ENCODE results near the gene THBS3. TPM values are rescaled to one million over a fixed set of nuclear protein-coding genes. Genes with fewer than 3 reads are reported as not detected.
A peak's percentile ranks its signal among the peaks of the same experiment; 100 is the strongest.

THBS3 gene
- total and polyA plus RNA-seq, 9 of the 15 experiments (the other 6 are each of a cell fraction or from before 2014, with no cell fraction given), result 0.59 to 8.3 (median 3.2) TPM

DNA sequence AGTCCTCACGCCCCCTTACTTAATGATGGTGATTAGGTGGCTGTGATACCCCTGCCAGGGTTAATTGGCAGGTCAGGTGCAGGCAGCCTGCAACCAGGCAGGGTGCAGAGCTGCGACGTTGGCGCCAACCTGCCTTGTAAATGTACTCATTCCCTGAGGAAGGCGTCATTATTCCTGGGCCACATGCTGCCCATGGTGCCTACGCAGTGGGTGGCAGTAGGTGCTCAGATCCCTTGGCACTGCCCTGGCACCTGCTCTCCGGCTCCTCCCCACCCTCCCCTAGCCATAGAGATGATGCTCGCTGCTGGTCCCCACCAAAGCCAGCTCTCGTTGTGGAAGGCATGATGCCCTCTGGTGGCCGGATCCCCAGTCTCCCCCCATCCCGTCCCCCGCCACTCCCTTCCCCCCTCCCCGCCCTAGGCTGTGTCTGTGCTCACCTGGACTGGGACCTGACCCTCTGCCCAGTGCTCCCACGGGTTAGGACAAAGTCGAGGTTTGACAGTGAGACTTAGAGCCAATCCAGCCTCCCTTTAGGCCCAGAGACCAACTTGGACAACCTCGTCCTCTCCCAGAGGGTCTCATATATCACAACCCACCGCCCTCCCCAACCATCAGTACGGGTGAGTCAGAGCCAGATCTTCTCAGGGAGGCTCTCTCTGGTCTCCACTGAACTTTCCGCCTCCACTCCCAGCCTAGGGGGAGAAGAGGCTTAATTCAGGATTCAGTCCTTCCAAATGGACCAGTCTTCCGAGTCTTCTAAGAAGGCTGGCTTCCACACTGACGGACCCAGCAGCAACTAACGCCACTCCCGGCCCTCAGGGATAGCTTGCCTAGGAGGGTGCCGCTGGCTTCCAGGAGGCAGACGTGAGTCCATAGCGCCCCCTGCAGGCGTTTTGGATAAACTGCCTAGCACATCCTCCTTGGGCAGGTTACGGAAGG is 40.3 kb downstream of the THBS3 start (continued):
- TF ChIP-seq ARNT (IDR thresholded peaks at IDR 0.05), result 0 out of 4 replicates have a peak, but pooled peaks of 1 of the 2 experiments have one; percentile 35
- TF ChIP-seq ZNF57 (CRISPR knock-in tag; IDR thresholded peaks at IDR 0.05), result no peak
- TF ChIP-seq EWSR1 (IDR thresholded peaks at IDR 0.05; ENCODE audit: borderline replicate concordance, low read depth, partially characterized antibody), result no peak
- no peak for TF ChIP-seq RNF219 (CRISPR knock-in tag; IDR thresholded peaks at IDR 0.05)
- no peak for TF ChIP-seq PURB (CRISPR knock-in tag; IDR thresholded peaks at IDR 0.05; ENCODE audit: low read depth)
- TF ChIP-seq BMI1 (IDR thresholded peaks at IDR 0.05; ENCODE audit: low read length), result no peak
- TF ChIP-seq JUND (IDR thresholded peaks at IDR 0.05; ENCODE audit: borderline replicate concordance, low read depth, low read length), result peak; percentile 43
- peak; percentile 54; the same call in 1 of the 3 replicates for TF ChIP-seq JUND (tag; IDR thresholded peaks at IDR 0.05; ENCODE audit: borderline replicate concordance, low read depth, low read length)
- TF ChIP-seq HNRNPH1 (optimal IDR thresholded peaks at IDR 0.05; ENCODE audit: low read depth, low read length), result no peak
- no peak for TF ChIP-seq ZNF133 (CRISPR knock-in tag; IDR thresholded peaks at IDR 0.05)
- no peak for TF ChIP-seq FOXA1 (IDR thresholded peaks at IDR 0.05; ENCODE audit: borderline replicate concordance)
- TF ChIP-seq CHD2 (IDR thresholded peaks at IDR 0.05; ENCODE audit: low read depth, low read length), result no peak
- no peak for TF ChIP-seq IRF2 (CRISPR knock-in tag; IDR thresholded peaks at IDR 0.05)
- TF ChIP-seq ELF2 (CRISPR knock-in tag; IDR thresholded peaks at IDR 0.05), result no peak
- TF ChIP-seq, protein P1, sequence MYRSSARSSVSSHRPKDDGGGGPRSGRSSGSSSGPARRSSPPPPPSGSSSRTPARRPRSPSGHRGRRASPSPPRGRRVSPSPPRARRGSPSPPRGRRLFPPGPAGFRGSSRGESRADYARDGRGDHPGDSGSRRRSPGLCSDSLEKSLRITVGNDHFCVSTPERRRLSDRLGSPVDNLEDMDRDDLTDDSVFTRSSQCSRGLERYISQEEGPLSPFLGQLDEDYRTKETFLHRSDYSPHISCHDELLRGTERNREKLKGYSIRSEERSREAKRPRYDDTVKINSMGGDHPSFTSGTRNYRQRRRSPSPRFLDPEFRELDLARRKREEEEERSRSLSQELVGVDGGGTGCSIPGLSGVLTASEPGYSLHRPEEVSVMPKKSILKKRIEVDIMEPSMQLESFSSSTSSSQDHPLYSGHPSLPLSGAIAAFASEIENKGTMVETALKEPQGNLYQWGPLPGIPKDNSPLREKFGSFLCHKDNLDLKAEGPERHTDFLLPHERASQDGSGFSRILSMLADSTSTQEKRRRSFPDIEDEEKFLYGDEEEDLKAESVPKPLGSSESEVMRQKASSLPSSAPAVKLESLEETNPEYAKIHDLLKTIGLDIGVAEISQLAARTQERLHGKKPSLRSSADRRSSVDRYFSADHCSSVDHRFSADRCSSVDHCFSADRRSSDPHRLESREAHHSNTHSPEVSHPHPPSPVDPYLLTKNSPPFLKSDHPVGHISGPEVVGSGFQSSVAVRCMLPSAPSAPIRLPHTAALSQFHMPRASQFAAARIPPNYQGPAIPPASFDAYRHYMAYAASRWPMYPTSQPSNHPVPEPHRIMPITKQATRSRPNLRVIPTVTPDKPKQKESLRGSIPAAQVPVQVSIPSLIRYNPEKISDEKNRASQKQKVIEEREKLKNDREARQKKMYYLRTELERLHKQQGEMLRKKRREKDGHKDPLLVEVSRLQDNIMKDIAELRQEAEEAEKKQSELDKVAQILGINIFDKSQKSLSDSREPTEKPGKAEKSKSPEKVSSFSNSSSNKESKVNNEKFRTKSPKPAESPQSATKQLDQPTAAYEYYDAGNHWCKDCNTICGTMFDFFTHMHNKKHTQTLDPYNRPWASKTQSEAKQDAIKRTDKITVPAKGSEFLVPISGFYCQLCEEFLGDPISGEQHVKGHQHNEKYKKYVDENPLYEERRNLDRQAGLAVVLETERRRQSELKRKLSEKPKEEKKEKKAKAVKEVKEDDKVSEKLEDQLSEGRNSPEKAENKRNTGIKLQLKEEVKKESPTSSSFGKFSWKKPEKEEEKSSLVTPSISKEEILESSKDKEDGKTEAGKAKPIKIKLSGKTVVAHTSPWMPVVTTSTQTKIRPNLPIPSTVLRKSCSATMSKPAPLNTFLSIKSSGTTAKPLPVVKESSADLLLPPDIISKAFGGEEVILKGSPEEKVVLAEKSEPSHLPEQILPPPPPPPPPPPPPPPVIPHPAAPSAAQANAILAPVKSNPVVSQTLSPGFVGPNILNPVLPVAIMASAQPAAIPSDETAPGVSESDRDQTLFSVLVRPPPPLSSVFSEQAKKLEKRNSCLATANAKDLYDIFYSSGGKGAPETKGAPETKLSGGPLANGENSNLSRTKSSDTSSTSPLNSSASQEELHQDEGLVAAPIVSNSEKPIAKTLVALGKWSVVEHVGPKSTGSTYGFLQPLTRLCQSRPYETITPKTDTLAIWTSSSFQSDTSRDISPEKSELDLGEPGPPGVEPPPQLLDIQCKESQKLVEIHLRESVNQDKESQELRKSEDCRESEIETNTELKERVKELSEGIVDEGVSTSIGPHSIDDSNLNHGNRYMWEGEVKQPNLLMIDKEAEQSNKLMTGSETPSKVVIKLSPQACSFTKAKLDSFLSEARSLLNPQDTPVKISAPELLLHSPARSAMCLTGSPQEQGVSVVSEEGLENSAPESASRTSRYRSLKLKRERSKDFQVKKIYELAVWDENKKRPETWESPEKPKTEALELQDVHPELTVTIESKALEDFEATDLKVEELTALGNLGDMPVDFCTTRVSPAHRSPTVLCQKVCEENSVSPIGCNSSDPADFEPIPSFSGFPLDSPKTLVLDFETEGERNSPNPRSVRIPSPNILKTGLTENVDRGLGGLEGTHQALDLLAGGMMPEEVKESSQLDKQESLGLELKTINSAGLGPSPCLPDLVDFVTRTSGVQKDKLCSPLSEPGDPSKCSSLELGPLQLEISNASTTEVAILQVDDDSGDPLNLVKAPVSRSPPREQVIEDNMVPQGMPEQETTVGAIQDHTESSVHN (IDR thresholded peaks at IDR 0.05; ENCODE audit: borderline replicate concordance in 1 of 2, low read depth in 1 of 2), result no peak
- TF ChIP-seq POLR2A (conservative IDR thresholded peaks at IDR 0.05), result no peak
- TF ChIP-seq HEY1 (CRISPR knock-in tag; IDR thresholded peaks at IDR 0.05; ENCODE audit: borderline replicate concordance), result no peak
- TF ChIP-seq TARDBP (IDR thresholded peaks at IDR 0.05), result 0 out of 2 replicates have a peak, but pooled peaks have one; percentile 38
- TF ChIP-seq NFATC3 (IDR thresholded peaks at IDR 0.05), result no peak
